GM23338 (cell line): Measurements from ENCODE around the gene SLC13A5. TPM values are rescaled to one million over a fixed set of nuclear protein-coding genes. Genes with fewer than 3 reads are reported as not detected.

Experiments used
- ATAC-seq: fragments of 200-7000 bp; cut with Tn5 transposase; 3 replicates; pipeline ENCODE4 v1.9.1; 2020
- DNase-seq: peaks from one replicate; pipeline ENCODE4 v3.0.0-alpha.2; 2015; ENCODE audit warnings: low spot score
- H2AFZ ChIP-seq: fragments of 200-600 bp; sonication (generic); 2 replicates; pipeline ENCODE4 v1.8.0; 2016; ENCODE audit warnings: antibody characterized with exemption, mild to moderate bottlenecking, moderate library complexity
- H3F3A ChIP-seq: fragments of 200-600 bp; sonication (generic); replicated peaks from 2 replicates; pipeline ENCODE4 v1.8.0; 2017; ENCODE audit warnings: antibody characterized with exemption, mixed run types, low read depth
- H3K27ac ChIP-seq: fragments of 200-600 bp; sonication (generic); 2 replicates; pipeline ENCODE4 v1.6.1; 2016; ENCODE audit warnings: low read depth
- H3K27me3 ChIP-seq: fragments of 200-600 bp; sonication (generic); 2 replicates; pipeline ENCODE4 v1.8.0; 2016; ENCODE audit warnings: mild to moderate bottlenecking, mixed run types, moderate library complexity; ENCODE audit not compliant: insufficient read depth
- H3K36me3 ChIP-seq: fragments of 200-600 bp; sonication (generic); 2 replicates; pipeline ENCODE4 v1.8.0; 2016; ENCODE audit warnings: mild to moderate bottlenecking; ENCODE audit not compliant: insufficient read depth
- H3K4me1 ChIP-seq: fragments of 200-600 bp; sonication (generic); 2 replicates; pipeline ENCODE4 v1.8.0; 2016; ENCODE audit warnings: mild to moderate bottlenecking, moderate library complexity; ENCODE audit not compliant: insufficient read depth
- H3K4me2 ChIP-seq: fragments of 200-600 bp; sonication (generic); 2 replicates; pipeline ENCODE4 v1.7.1; 2017; ENCODE audit warnings: mixed run types
- H3K4me3 ChIP-seq: fragments of 200-600 bp; sonication (generic); 2 replicates; pipeline ENCODE4 v1.6.1; 2016; ENCODE audit warnings: mixed run types
- H3K79me2 ChIP-seq: fragments of 200-600 bp; sonication (generic); replicated peaks from 2 replicates; pipeline ENCODE4 v1.8.0; 2017; ENCODE audit warnings: mild to moderate bottlenecking; ENCODE audit not compliant: insufficient read depth
- H3K9me2 ChIP-seq: fragments of 200-600 bp; sonication (generic); 2 replicates; pipeline ENCODE4 v1.8.0; 2017; ENCODE audit not compliant: insufficient read depth
- H4K20me1 ChIP-seq: fragments of 200-600 bp; sonication (generic); replicated peaks from 2 replicates; pipeline ENCODE4 v1.8.0; 2017; ENCODE audit warnings: mild to moderate bottlenecking; ENCODE audit not compliant: insufficient read depth
- H3K27ac Mint-ChIP-seq: 2 replicates; pipeline ENCODE4 v1.8.0; 2020; ENCODE audit warnings: inconsistent platforms, mild to moderate bottlenecking, moderate library complexity, mixed read lengths
- H3K27me3 Mint-ChIP-seq: 3 replicates; pipeline ENCODE4 v1.8.0; 2022; ENCODE audit warnings: low read depth, mild to moderate bottlenecking, moderate library complexity, mixed read lengths, inconsistent platforms; ENCODE audit not compliant: insufficient read depth, poor library complexity
- H3K36me3 Mint-ChIP-seq: 3 replicates; pipeline ENCODE4 v1.8.0; 2021; ENCODE audit warnings: low read depth, mild to moderate bottlenecking, inconsistent platforms, moderate library complexity, mixed read lengths
- H3K4me1 Mint-ChIP-seq: 3 replicates; pipeline ENCODE4 v1.8.0; 2020; ENCODE audit warnings: mild to moderate bottlenecking, inconsistent platforms, mixed read lengths
- H3K4me3 Mint-ChIP-seq: 3 replicates; pipeline ENCODE4 v1.8.0; 2021; ENCODE audit warnings: moderate library complexity, mild to moderate bottlenecking, inconsistent platforms, mixed read lengths
- H3K9me3 Mint-ChIP-seq: 3 replicates; pipeline ENCODE4 v1.8.0; 2020; ENCODE audit warnings: moderate library complexity, mild to moderate bottlenecking, inconsistent platforms, mixed read lengths
- CREB1 ChIP-seq: fragments of 250-450 bp; sonication (Bioruptor Pico); IDR thresholded peaks from 2 replicates; pipeline ENCODE4 v1.5.0; 2020; ENCODE audit warnings: low read depth, mild to moderate bottlenecking, moderate library complexity
- CTCF ChIP-seq, 2 experiments: fragments of 200-600 bp in 1 of 2; sonication (generic) in 1 of 2; conservative IDR thresholded peaks; 2 replicates each; pipeline versions ENCODE4 v1.5.1 to v1.6.1; 2016 to 2017; ENCODE audit warnings: antibody characterized with exemption in 2 of 2, low read depth in 2 of 2, mild to moderate bottlenecking in 2 of 2, moderate library complexity in 1 of 2
- ETS1 ChIP-seq: IDR thresholded peaks from 2 replicates; pipeline ENCODE4 v1.6.1; 2016; ENCODE audit warnings: antibody characterized with exemption
- EZH2 ChIP-seq: fragments of 200-600 bp; sonication (generic); IDR thresholded peaks from one replicate; pipeline ENCODE4 v1.8.0; 2017; ENCODE audit warnings: antibody characterized with exemption, mild to moderate bottlenecking, low read depth; ENCODE audit not compliant: unreplicated experiment
- EZH2phosphoT487 ChIP-seq: fragments of 200-600 bp; sonication (generic); IDR thresholded peaks from one replicate; pipeline ENCODE4 v1.8.1; 2018; ENCODE audit warnings: antibody characterized with exemption; ENCODE audit not compliant: unreplicated experiment
- JUNB ChIP-seq: IDR thresholded peaks from one replicate; pipeline ENCODE4 v1.6.1; 2016; ENCODE audit warnings: antibody characterized with exemption; ENCODE audit not compliant: unreplicated experiment
- NANOG ChIP-seq: IDR thresholded peaks from 2 replicates; pipeline ENCODE4 v1.6.1; 2016; ENCODE audit warnings: antibody characterized with exemption, borderline replicate concordance
- POLR2AphosphoS5 ChIP-seq: IDR thresholded peaks from 2 replicates; pipeline ENCODE4 v1.6.1; 2016; ENCODE audit warnings: antibody characterized with exemption, low read depth
- REST ChIP-seq: IDR thresholded peaks from one replicate; pipeline ENCODE4 v1.6.1; 2018; ENCODE audit warnings: antibody characterized with exemption; ENCODE audit not compliant: unreplicated experiment
- STAT1 ChIP-seq: IDR thresholded peaks from one replicate; pipeline ENCODE4 v1.6.1; 2016; ENCODE audit warnings: antibody characterized with exemption; ENCODE audit not compliant: unreplicated experiment
- ZNF114 ChIP-seq: fragments of 250-450 bp; sonication (Bioruptor Pico); IDR thresholded peaks from 2 replicates; pipeline ENCODE4 v1.5.0; 2020; ENCODE audit warnings: mild to moderate bottlenecking, moderate library complexity
- ZNF331 ChIP-seq: fragments of 250-450 bp; sonication (Bioruptor Pico); IDR thresholded peaks from 2 replicates; pipeline ENCODE4 v1.5.0; 2020; ENCODE audit warnings: low read depth, mild to moderate bottlenecking, moderate library complexity
- ZNF462 ChIP-seq: fragments of 250-450 bp; sonication (Bioruptor Pico); IDR thresholded peaks from 2 replicates; pipeline ENCODE4 v1.5.0; 2020; ENCODE audit warnings: mild to moderate bottlenecking, moderate library complexity
- long read RNA-seq: library from polyadenylated mRNA; unstranded; transcript quantifications from one replicate; pipeline ENCODE4 v2.0.0, GENCODE V29; 2020; ENCODE audit not compliant: unreplicated experiment
- polyA plus RNA-seq: library from polyadenylated mRNA; unstranded; fragments of >200 nt; fragmentation: Nextera tagmentation; extraction: Ambion mirVana; gene quantifications from 2 replicates; pipeline ENCODE4 v1.2.1, GENCODE V29; 2016
- total RNA-seq: library from RNA; depleted of rRNA; stranded (reverse); fragments of >200 nt; shearing (Covaris generic); gene quantifications from 2 replicates; pipeline ENCODE4 v1.2.3, GENCODE V29; 2014; rRNA removed

The SLC13A5 gene
- total RNA-seq: 1.4 and 2.3 TPM in 2 replicates
- 0.38 and 1.2 TPM in 2 replicates for polyA plus RNA-seq
- long read RNA-seq, full-length matches to known transcripts: 3 of 3 reads
- long read RNA-seq, partial matches to known transcripts: 0 of 3 reads
- long read RNA-seq, other reads (novel, unspliced or antisense): 0 of 3 reads

- Mint-ChIP-seq H3K9me3 (peaks cover 33% of the 10 kb centered on the region), H3K27me3 (peaks cover 40% of the 10 kb centered on the region), H3K36me3 (peaks cover 3% of the 10 kb centered on the region; the same call in 2 of the 3 replicates), H3K4me3 (peak within 1 kb of the TSS; percentile 85), H3K4me1 (peaks cover 14% of the 10 kb centered on the region), H3K27ac (no peak within 1 kb of the TSS)
- Histone ChIP-seq H2AFZ (peak within 1 kb of the TSS; percentile 98), H3K79me2 (no peaks in the 10 kb centered on the region), H4K20me1 (no peaks in the 10 kb centered on the region), H3K4me3 (peak within 1 kb of the TSS; percentile 73), H3K27me3 (peaks cover 43% of the 10 kb centered on the region), H3F3A (peaks cover 7% of the 10 kb centered on the region), H3K36me3 (no peaks in the 10 kb centered on the region), H3K9me2 (no peaks in the 10 kb centered on the region; the same call in 1 of the 2 replicates), H3K4me2 (peak within 1 kb of the TSS; percentile 92), H3K27ac (no peak within 1 kb of the TSS), H3K4me1 (peaks cover 16% of the 10 kb centered on the region; the same call in 1 of the 2 replicates)
- ATAC-seq: peak; percentile 91
- DNase-seq: peak; percentile 91
- TF ChIP-seq REST: no peak
- no peak for TF ChIP-seq NANOG
- no peak for TF ChIP-seq ZNF114 (CRISPR knock-in tag)
- TF ChIP-seq ZNF331 (CRISPR knock-in tag): no peak
- no peak for TF ChIP-seq EZH2
- peak; percentile 50 for TF ChIP-seq POLR2AphosphoS5
- TF ChIP-seq EZH2phosphoT487: no peak
- TF ChIP-seq CREB1: no peak
- no peak for TF ChIP-seq ETS1
- peak; percentile 45 to 48 for TF ChIP-seq CTCF (conservative IDR thresholded peaks at IDR 0.05; ENCODE audit: low read depth in 2 of 2)
- TF ChIP-seq STAT1: no peak
- TF ChIP-seq ZNF462 (CRISPR knock-in tag): no peak
- TF ChIP-seq JUNB: no peak
Observed at GRCh38 chr17:6713130-6713917, at the start of gene SLC13A5. SLC13A5 (minus strand) TSS chr17:6713369; CDS start chr17:6713333, 36 bp downstream.
